ENCODE measurements around the gene DIPK1A.

DNA sequence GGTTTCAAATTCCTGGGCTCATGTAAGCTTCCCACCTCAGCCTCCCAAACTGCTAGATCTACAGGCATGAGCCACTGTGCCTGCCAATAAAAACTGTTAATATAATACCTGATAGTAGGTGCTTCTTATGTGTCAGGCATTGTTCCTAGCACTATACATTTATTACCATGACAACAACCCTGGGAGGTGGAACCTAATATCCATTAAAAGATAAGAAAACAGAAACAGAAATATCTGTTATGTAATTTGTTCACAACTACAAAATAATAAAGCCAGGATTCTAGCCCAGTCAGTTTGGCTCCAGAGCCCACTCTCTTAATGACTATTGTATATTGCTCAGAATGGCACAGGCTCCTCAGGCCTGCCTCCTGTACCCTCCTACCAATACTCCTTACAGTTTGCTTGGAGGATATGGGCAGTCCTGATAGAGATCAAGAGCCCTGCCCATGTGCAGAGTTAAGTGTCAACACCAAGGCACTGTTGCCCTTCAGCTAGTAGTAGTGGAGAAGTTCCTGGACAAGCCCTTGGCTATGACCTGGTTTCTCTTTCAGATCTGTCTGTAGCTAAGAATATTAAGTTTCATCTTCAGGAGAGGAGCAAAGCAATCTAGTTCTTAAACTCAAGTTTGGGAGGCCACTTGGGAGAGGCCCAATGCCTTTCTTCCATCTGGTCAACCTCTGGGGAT lies 107.0 kb downstream of the DIPK1A start:
- TF ChIP-seq, protein P1, sequence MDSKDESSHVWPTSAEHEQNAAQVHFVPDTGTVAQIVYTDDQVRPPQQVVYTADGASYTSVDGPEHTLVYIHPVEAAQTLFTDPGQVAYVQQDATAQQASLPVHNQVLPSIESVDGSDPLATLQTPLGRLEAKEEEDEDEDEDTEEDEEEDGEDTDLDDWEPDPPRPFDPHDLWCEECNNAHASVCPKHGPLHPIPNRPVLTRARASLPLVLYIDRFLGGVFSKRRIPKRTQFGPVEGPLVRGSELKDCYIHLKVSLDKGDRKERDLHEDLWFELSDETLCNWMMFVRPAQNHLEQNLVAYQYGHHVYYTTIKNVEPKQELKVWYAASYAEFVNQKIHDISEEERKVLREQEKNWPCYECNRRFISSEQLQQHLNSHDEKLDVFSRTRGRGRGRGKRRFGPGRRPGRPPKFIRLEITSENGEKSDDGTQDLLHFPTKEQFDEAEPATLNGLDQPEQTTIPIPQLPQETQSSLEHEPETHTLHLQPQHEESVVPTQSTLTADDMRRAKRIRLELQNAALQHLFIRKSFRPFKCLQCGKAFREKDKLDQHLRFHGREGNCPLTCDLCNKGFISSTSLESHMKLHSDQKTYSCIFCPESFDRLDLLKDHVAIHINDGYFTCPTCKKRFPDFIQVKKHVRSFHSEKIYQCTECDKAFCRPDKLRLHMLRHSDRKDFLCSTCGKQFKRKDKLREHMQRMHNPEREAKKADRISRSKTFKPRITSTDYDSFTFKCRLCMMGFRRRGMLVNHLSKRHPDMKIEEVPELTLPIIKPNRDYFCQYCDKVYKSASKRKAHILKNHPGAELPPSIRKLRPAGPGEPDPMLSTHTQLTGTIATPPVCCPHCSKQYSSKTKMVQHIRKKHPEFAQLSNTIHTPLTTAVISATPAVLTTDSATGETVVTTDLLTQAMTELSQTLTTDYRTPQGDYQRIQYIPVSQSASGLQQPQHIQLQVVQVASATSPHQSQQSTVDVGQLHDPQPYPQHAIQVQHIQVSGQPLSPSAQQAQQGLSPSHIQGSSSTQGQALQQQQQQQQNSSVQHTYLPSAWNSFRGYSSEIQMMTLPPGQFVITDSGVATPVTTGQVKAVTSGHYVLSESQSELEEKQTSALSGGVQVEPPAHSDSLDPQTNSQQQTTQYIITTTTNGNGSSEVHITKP (tag by site-specific recombination; IDR thresholded peaks at IDR 0.05) = no peak
- TF ChIP-seq, protein P2, sequence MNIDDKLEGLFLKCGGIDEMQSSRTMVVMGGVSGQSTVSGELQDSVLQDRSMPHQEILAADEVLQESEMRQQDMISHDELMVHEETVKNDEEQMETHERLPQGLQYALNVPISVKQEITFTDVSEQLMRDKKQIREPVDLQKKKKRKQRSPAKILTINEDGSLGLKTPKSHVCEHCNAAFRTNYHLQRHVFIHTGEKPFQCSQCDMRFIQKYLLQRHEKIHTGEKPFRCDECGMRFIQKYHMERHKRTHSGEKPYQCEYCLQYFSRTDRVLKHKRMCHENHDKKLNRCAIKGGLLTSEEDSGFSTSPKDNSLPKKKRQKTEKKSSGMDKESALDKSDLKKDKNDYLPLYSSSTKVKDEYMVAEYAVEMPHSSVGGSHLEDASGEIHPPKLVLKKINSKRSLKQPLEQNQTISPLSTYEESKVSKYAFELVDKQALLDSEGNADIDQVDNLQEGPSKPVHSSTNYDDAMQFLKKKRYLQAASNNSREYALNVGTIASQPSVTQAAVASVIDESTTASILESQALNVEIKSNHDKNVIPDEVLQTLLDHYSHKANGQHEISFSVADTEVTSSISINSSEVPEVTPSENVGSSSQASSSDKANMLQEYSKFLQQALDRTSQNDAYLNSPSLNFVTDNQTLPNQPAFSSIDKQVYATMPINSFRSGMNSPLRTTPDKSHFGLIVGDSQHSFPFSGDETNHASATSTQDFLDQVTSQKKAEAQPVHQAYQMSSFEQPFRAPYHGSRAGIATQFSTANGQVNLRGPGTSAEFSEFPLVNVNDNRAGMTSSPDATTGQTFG (tag by site-specific recombination; IDR thresholded peaks at IDR 0.05; ENCODE audit: borderline replicate concordance) = no peak
- TF ChIP-seq ZNF274 (IDR thresholded peaks at IDR 0.05; ENCODE audit: low read length) = no peak
- TF ChIP-seq ZNF274 (tag by site-specific recombination; IDR thresholded peaks at IDR 0.05; ENCODE audit: borderline replicate concordance) = no peak

Data from HEK293 (cell line).